HepG2 (cell line): ENCODE measurements around the gene IGIP. TPM values are rescaled to one million over a fixed set of nuclear protein-coding genes. Genes with fewer than 3 reads are reported as not detected.

Source experiments
- AGO2 ChIP-seq: fragments of 200-400 bp; formaldehyde crosslinking; optimal IDR thresholded peaks from 2 replicates; pipeline ENCODE3; 2017; ENCODE audit warnings: mild to moderate bottlenecking, low read depth, low read length, moderate library complexity
- CHD2 ChIP-seq: IDR thresholded peaks from 2 replicates; pipeline ENCODE4 v1.6.1; 2011; ENCODE audit warnings: low read depth, low read length, improper control_type of control experiment
- JUN ChIP-seq: sonication (generic); formaldehyde crosslinking; IDR thresholded peaks from 2 replicates; pipeline ENCODE4 v1.4.0; 2020; ENCODE audit warnings: mild to moderate bottlenecking, missing genetic modification reagents
- MYPOP ChIP-seq: sonication (generic); formaldehyde crosslinking; IDR thresholded peaks from 2 replicates; pipeline ENCODE4 v1.8.1; 2023; ENCODE audit warnings: mild to moderate bottlenecking, moderate library complexity, missing genetic modification reagents
- SAP130 ChIP-seq: IDR thresholded peaks from 2 replicates; pipeline ENCODE4 v1.6.1; 2016; ENCODE audit warnings: low read depth
- SKI ChIP-seq: fragments of 450-650 bp; IDR thresholded peaks from one replicate; pipeline ENCODE4 v1.6.1; 2018; ENCODE audit warnings: mild to moderate bottlenecking; ENCODE audit not compliant: partially characterized antibody
- USF2 ChIP-seq, 2 experiments: sonication (generic) in 1 of 2; formaldehyde crosslinking in 1 of 2; IDR thresholded peaks; 2 replicates each; pipeline versions ENCODE4 v1.5.1 to v1.6.1; 2011 to 2020; ENCODE audit warnings: borderline replicate concordance in 1 of 2, low read depth in 1 of 2, low read length in 1 of 2, mild to moderate bottlenecking in 1 of 2, missing genetic modification reagents in 1 of 2, moderate library complexity in 1 of 2
- ZNF3 ChIP-seq: IDR thresholded peaks from 2 replicates; pipeline ENCODE4 v1.7.0; 2017; ENCODE audit warnings: inconsistent platforms
- ZNF335 ChIP-seq: sonication (generic); formaldehyde crosslinking; IDR thresholded peaks from 2 replicates; pipeline ENCODE4 v1.4.0; 2020; ENCODE audit warnings: missing genetic modification reagents
- ZNF354B ChIP-seq: sonication (generic); formaldehyde crosslinking; IDR thresholded peaks from 2 replicates; pipeline ENCODE4 v1.8.0; 2022; ENCODE audit warnings: mild to moderate bottlenecking, missing genetic modification reagents
- ZNF598 ChIP-seq: sonication (generic); formaldehyde crosslinking; IDR thresholded peaks from 2 replicates; pipeline ENCODE4 v1.5.1; 2020; ENCODE audit warnings: mild to moderate bottlenecking, missing genetic modification reagents, borderline replicate concordance
- ZNF652 ChIP-seq: IDR thresholded peaks from 2 replicates; pipeline ENCODE4 v1.6.1; 2016; ENCODE audit warnings: low read depth, borderline replicate concordance
- ZNF782 ChIP-seq: sonication (generic); formaldehyde crosslinking; IDR thresholded peaks from 2 replicates; pipeline ENCODE4 v1.4.0; 2020; ENCODE audit warnings: missing genetic modification reagents, mild to moderate bottlenecking, borderline replicate concordance
- polyA plus RNA-seq, 8 experiments: library from polyadenylated mRNA; depleted of rRNA in 3 of 8; stranded (reverse) in 7 of 8; unstranded in 1 of 8; fragments of >200 nt; fragmentation: Illumina TruSeq in 4 of 8; extraction: Trizol in 4 of 8; gene quantifications; 2 replicates each; pipeline versions ENCODE4 v1.2.1 to v1.2.3, GENCODE V29; 2011 to 2016; ENCODE audit warnings: low read depth in 4 of 8, missing spikeins in 1 of 8, mixed read lengths in 1 of 8; ENCODE audit not compliant: insufficient read depth in 1 of 8
- total RNA-seq, 5 experiments: library from RNA; depleted of rRNA; stranded (reverse); fragments of >200 nt; fragmentation: Illumina TruSeq; extraction: Trizol; gene quantifications; 2 replicates each; pipeline ENCODE4 v1.2.3, GENCODE V29; 2016; ENCODE audit warnings: low read depth in 1 of 5
- TF ChIP-seq, protein P1 (sequence below): sonication (generic); formaldehyde crosslinking; IDR thresholded peaks from 2 replicates; pipeline ENCODE4 v1.4.0; 2020; ENCODE audit warnings: missing genetic modification reagents
- TF ChIP-seq, protein P2 (sequence below): IDR thresholded peaks from 2 replicates; pipeline ENCODE4 v1.6.1; 2016; ENCODE audit warnings: mild to moderate bottlenecking, missing biosample characterization, missing genetic modification reagents
- TF ChIP-seq, protein P3 (sequence below): sonication (generic); formaldehyde crosslinking; IDR thresholded peaks from 2 replicates; pipeline ENCODE4 v1.4.0; 2020; ENCODE audit warnings: missing genetic modification reagents
- TF ChIP-seq, protein P4 (sequence below): IDR thresholded peaks from 2 replicates; pipeline ENCODE4 v1.6.1; 2016; ENCODE audit warnings: missing biosample characterization, missing genetic modification reagents, low read depth

IGIP gene
- total and polyA plus RNA-seq, 2 of the 13 experiments (the other 11 are each of a cell fraction or from before 2014, with no cell fraction given): 1.7 to 2.1 TPM

DNA sequence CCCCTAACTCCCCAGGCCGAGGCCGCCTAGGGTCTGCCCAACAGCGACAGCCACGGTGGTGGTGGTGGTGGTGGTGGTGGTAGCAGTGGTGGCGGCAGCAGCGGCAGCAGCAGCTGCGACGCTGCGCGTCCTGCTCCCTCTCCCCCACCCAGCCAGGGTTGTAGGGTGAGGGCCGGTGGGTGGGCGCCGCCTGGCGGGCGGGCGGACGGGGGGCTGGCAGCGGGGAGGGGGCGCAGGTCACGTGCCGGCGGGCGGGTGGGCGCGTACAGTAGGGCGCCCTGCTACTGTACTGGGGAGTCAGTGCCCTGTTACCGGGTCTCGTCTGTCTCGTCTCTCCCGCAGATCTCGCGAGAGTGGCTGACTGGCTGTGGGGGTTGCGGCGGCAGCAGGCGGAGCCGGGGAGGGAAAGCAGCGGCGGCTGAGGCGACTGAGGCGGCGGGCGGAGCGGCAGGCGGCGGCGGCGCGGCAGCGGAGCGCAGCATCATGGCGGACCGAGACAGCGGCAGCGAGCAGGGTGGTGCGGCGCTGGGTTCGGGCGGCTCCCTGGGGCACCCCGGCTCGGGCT is 12.0 kb upstream of the IGIP start, which contains the start of gene PURA (continued):
- TF ChIP-seq, protein P1, sequence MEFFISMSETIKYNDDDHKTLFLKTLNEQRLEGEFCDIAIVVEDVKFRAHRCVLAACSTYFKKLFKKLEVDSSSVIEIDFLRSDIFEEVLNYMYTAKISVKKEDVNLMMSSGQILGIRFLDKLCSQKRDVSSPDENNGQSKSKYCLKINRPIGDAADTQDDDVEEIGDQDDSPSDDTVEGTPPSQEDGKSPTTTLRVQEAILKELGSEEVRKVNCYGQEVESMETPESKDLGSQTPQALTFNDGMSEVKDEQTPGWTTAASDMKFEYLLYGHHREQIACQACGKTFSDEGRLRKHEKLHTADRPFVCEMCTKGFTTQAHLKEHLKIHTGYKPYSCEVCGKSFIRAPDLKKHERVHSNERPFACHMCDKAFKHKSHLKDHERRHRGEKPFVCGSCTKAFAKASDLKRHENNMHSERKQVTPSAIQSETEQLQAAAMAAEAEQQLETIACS (CRISPR knock-in tag): peak; percentile 36; the same call in 1 of the 2 replicates
- TF ChIP-seq ZNF652 (no peak), ZNF782 (CRISPR knock-in tag) (0 out of 2 replicates have a peak, but pooled peaks have one; percentile 64), AGO2 (no peak), JUN (CRISPR knock-in tag) (no peak), SAP130 (CRISPR knock-in tag) (peak; percentile 81), ZNF335 (CRISPR knock-in tag) (no peak), SKI (peak; percentile 92), CHD2 (peak; percentile 99), USF2 (IDR thresholded peaks at IDR 0.05; ENCODE audit: low read depth, low read length) (no peak), USF2 (CRISPR knock-in tag; IDR thresholded peaks at IDR 0.05; ENCODE audit: borderline replicate concordance) (peak; percentile 45), ZNF354B (CRISPR knock-in tag) (no peak), ZNF598 (no peak), ZNF3 (CRISPR knock-in tag) (no peak), MYPOP (CRISPR knock-in tag) (no peak)
- TF ChIP-seq, protein P2, sequence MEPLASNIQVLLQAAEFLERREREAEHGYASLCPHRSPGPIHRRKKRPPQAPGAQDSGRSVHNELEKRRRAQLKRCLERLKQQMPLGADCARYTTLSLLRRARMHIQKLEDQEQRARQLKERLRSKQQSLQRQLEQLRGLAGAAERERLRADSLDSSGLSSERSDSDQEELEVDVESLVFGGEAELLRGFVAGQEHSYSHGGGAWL (CRISPR knock-in tag): peak; percentile 74; the same call in 1 of the 2 replicates
- TF ChIP-seq, protein P3, sequence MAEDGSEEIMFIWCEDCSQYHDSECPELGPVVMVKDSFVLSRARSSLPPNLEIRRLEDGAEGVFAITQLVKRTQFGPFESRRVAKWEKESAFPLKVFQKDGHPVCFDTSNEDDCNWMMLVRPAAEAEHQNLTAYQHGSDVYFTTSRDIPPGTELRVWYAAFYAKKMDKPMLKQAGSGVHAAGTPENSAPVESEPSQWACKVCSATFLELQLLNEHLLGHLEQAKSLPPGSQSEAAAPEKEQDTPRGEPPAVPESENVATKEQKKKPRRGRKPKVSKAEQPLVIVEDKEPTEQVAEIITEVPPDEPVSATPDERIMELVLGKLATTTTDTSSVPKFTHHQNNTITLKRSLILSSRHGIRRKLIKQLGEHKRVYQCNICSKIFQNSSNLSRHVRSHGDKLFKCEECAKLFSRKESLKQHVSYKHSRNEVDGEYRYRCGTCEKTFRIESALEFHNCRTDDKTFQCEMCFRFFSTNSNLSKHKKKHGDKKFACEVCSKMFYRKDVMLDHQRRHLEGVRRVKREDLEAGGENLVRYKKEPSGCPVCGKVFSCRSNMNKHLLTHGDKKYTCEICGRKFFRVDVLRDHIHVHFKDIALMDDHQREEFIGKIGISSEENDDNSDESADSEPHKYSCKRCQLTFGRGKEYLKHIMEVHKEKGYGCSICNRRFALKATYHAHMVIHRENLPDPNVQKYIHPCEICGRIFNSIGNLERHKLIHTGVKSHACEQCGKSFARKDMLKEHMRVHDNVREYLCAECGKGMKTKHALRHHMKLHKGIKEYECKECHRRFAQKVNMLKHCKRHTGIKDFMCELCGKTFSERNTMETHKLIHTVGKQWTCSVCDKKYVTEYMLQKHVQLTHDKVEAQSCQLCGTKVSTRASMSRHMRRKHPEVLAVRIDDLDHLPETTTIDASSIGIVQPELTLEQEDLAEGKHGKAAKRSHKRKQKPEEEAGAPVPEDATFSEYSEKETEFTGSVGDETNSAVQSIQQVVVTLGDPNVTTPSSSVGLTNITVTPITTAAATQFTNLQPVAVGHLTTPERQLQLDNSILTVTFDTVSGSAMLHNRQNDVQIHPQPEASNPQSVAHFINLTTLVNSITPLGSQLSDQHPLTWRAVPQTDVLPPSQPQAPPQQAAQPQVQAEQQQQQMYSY (CRISPR knock-in tag): no peak
- TF ChIP-seq, protein P4, sequence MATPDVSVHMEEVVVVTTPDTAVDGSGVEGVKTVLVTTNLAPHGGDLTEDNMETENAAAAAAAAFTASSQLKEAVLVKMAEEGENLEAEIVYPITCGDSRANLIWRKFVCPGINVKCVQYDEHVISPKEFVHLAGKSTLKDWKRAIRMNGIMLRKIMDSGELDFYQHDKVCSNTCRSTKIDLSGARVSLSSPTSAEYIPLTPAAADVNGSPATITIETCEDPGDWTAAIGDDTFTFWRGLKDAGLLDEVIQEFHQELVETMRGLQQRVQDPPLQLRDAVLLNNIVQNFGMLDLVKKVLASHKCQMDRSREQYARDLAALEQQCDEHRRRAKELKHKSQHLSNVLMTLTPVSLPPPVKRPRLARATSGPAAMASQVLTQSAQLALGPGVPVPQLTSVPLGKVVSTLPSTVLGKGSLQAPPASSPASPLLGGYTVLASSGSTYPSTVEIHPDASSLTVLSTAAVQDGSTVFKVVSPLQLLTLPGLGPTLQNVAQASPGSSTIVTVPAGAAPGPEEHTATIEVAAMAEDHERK (CRISPR knock-in tag): 0 out of 2 replicates have a peak, but pooled peaks have one; percentile 30
